Activated CD8-positive, alpha-beta memory T cell treated with anti-CD3 and anti-CD28 coated beads for 4 hours (primary cell): Measurements from ENCODE around the gene PRB4.
"Not testable (repeated sequence)": the region's sequence is repeated elsewhere in the genome, so short reads cannot be mapped to it uniquely, and the experiment has no call there.

ENCODE experiments used
- DNase-seq, 2 donors: peaks; one replicate each; pipeline ENCODE4 v3.0.0-alpha.2; 2020; ENCODE audit warnings: low read depth in 2 of 2

Gene PRB4

GRCh38 chr12:11310336-11310735, at the start of gene PRB4:
PRB4 (minus strand) TSS chr12:11310436; CDS start chr12:11310398, 38 bp downstream.
- DNase-seq, result no peak

- DNase-seq, result not testable (repeated sequence)
Measured at GRCh38 chr12:11351736-11352135, 41.5 kb upstream of the PRB4 start.

GRCh38 chr12:11348439-11348838, 38.2 kb upstream of the PRB4 start:
- DNase-seq, result no peak

GRCh38 chr12:11347810-11348209, 37.6 kb upstream of the PRB4 start:
- DNase-seq, result no peak

- no peak for DNase-seq
Measured at GRCh38 chr12:11344500-11344899, 34.3 kb upstream of the PRB4 start.

GRCh38 chr12:11324426-11324825, 14.2 kb upstream of the PRB4 start:
- no peak for DNase-seq

GRCh38 chr12:11321980-11322379, 11.7 kb upstream of the PRB4 start:
- no peak for DNase-seq

- DNase-seq, result no peak
Measured at GRCh38 chr12:11307143-11307542, 3.1 kb downstream of the PRB4 start.

GRCh38 chr12:11273449-11273848, 36.8 kb downstream of the PRB4 start:
- DNase-seq, result no peak

GRCh38 chr12:11269607-11270006, 40.6 kb downstream of the PRB4 start, which contains the start of gene PRB3:
PRB3 (minus strand) TSS chr12:11269707; CDS start chr12:11269669, 38 bp downstream.
- DNase-seq, result no peak

GRCh38 chr12:11264501-11264900, 45.7 kb downstream of the PRB4 start:
- DNase-seq, result no peak
